ENCODE data around the gene ZNF618.
"Not testable (repeated sequence)": the region's sequence is repeated elsewhere in the genome, so short reads cannot be mapped to it uniquely, and the experiment has no call there.

Gene ZNF618

DNA sequence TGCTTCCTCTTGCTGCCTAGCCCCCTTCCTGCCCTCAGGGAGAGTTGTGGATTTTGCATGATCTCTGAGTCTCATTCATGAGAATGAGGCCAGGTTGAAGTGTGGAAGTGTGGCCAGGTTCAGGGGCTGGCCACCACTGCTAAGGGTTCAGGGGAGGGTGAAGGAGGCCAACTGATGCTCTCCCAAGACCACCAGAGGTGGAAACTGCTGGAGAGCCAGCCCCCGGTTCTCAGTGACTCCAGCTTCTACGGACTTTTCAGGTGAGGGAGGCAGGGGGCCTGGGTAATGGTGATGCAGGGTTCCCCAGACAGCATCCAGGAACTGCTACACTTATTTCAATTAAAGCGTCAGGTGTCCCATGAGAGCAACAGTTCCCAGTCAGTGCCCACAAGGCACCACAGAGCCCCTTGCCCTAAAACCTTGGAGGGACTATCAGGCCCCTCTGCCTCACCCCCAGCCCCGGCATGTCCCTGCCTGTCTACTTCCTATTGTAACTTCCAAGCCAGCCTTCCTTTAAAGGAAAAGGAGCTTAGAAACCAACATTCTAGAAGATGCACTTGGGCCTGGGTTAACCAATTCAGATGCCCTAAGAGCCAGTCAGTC, 151.9 kb downstream of the ZNF618 start:
- no peak for DNase-seq

DNA sequence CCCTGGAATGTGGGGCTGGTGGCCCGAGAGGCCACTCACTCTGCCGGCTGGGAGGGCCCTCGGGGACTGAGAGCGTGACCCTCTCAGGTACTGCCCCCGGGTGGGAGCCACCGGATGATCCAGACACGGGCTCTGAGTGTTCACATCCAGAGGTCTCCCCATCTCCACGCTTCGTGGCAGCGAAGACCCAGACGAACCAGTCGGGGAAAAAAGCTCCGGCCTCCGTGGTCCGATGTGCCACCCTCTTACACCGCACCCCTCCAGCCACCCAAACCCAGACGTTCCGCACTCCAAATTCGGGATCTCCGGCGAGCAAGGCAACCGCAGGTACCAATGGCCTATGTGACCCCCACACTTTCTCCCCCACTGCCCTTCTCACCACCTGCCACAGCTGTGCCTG, 152.5 kb downstream of the ZNF618 start:
- DNase-seq = no peak

DNA sequence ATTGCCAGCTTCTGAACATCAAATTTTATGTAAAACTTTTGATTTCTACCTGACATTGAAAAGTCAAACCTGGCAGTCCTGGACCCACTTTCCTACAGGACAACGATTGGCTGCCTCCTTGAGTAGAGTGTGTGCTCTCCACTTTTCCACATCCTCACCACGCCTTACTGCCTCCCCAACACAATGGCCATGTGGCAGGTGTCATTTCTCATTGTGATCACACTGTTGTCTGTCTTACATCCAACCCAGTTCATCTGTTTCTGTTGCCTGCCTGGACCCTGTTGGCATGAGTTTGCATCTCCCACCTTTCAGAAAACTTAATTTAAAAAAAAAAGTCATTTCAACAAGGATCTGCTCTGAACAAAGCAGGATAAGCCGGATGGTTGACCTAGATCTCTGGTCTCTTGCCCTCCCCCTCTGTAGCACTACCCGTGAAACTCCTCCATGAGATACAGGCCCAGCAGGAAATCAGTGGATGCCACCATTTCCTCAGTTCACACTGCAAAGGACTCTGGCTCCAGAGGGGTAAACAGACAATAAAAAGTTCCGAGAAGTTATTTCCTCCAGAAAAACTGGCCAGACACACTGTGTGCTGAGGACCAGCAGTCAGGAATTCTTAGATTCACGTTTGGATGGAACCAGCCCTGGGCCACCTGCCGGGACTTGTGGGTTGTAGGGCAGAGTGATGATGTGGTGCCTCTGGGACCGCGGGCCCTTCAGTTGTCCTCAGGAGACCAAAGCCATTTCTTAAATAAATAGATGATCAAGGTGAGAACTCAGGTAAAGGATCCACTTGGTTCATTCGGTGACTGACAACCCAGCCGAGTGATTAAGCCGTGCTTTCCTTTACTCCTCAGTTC, 153.4 kb downstream of the ZNF618 start:
- DNase-seq = no peak

DNA sequence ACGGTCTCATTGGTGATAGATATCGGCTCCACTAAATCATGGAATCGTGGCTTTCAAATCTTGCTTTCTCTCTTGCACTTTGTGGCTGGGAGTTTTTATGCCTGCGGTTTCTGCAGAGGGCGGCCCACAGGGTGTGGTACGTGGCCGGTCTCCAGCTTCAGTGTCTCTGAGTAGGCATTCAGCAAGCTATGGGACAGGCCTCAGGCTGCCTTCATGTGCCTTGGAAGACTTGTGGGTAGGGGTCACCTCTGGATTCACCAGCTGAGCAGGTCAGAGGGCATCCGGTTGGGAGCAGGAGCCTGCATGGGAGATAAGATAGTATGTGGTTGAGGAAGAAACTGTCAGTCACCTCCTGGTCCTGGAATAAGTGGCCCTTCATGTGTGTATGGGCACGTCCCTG, 154.3 kb downstream of the ZNF618 start:
- DNase-seq = no peak

DNA sequence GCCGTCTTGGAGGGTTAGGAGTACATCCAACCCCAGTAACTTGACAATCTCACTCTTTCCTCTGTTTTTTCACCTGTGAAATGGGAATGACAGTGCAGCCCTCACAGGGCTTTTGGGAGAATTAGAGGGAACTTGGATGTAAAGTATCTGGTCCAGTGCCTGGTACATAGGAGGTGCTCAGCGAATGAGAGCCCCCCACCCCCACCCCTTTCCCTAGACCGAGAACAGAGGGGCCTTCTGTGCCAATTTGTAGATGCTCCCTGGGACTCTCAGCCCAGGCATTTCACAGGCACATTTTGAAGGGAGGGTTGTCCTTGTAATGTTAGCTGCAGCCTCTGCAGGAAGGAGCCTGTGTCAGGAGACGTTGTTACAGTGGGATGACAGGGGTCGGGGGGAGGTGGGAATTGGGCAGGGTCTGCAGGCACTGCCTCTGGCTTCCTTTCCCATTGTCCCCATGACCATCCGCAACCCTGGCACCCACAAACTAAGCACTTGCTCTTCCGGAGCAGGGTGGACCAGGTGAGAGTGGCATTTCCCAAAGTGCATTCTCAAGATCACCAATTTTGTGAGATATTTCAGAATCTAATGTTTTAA, 155.0 kb downstream of the ZNF618 start:
- no peak for DNase-seq

DNA sequence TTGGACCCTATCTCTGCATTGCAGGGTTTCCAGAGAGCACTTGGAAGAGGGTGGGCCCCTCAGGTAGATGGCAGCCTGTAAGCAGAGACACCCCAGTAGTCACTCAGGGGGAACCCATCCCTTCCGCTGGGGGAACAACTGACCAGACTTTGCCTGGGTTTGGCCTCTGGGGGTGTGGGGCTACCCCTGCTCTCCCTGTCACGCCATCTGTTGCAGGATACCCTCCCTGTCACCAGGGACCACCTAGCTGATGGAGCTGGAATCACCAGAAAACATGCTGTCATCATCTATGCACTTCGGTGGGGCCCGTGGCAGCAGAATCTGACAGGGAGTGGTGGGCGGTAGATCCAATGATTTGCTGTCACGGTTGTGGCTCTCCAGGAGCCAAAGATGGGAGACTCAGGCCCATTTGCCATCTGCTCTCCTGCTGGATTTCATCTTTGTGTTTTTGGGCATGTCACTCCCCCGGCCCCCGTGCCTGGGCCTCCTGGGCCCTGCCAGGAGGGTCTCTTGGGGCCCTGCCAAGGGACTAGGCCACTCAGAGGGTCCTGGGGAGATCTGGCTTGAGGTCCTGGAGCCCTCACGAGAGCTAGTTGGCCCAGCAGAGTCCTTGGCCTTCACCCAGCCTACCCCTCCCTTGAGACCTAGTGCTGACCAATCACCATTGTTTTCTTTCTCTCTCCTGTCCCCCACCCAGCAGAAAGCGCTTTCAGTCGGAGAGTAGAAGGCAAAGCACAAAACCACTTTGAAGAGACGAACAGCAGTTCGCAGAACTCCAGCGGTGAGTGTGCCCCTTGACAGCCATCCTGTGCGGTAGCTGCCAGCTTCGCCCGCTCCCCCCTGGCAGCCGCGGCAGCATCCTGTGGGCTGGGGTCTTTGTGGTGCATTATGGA, 156.1 kb downstream of the ZNF618 start:
- no peak for DNase-seq

DNA sequence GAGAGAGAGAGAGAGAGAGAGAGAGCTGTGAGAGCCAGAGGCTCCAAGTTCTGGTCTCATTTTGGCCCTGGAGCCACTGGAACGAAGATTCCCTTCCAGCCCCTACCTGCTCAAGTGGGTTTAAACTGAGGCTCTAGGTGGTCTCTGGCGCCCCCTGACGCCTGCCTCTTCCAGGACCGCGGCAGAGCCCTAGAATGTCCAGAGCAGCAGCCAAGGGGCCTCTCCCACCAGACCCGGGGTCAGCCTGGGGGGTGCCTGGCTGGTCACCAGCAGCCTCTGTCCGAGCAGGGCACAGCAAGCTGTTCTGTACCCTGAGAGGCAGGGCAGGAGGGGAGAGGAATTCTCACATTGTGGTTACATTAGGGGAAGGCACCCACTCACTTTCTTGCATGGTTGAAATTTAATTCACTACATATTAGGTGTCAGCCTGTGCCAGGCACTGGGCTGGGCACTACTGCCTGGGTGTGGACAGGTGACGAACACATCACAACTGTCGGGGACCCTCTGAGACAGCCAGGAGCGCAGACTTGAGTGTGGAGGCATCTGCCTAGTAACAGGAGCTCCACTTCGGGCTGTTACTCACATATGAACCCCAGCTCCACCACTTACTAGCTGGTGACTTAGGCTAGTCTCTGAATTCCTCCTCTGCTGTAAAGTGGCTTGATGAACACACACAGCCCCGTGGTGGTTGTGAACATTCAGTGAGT, 157.4 kb downstream of the ZNF618 start:
- no peak for DNase-seq

DNA sequence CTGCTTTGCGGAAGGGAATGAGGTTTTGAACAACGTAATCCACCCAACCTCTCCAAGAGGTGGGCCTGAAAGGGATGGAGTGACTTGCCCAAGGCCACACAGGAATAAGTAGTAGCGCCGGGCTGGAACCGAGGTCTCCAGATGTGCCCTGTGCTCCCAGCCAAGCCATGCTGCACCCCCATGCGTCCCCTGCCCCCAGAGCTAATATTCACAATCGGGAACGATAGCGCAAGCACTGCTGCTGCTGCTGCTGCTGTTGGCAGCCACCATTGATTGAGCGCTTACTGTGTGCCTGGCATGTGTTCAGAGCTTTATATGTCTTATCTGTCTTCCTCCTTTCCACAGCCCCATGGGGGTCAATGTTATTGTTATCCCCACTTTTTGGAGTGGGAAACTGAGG, 158.1 kb downstream of the ZNF618 start:
- no peak for DNase-seq

DNA sequence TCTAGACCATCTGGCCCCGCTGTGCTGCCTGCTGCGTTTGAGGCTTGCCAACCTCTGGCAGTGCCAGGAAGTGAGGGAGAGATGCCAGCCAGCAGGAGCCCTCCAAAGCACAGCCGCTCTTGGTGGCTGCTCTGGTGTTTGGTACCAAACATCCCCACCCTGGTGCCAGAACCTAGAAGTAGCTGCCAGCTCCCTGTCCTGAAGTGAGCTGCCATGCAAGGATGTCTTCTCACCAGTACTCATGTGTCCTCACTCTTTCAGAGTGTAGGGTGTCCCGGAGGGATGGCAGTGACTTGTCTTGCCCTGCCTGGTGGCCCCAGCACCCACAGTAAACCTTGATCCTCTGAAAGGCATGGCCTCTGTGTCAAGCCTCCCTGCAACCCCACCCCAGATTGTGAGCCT, 158.6 kb downstream of the ZNF618 start:
- DNase-seq = no peak

DNA sequence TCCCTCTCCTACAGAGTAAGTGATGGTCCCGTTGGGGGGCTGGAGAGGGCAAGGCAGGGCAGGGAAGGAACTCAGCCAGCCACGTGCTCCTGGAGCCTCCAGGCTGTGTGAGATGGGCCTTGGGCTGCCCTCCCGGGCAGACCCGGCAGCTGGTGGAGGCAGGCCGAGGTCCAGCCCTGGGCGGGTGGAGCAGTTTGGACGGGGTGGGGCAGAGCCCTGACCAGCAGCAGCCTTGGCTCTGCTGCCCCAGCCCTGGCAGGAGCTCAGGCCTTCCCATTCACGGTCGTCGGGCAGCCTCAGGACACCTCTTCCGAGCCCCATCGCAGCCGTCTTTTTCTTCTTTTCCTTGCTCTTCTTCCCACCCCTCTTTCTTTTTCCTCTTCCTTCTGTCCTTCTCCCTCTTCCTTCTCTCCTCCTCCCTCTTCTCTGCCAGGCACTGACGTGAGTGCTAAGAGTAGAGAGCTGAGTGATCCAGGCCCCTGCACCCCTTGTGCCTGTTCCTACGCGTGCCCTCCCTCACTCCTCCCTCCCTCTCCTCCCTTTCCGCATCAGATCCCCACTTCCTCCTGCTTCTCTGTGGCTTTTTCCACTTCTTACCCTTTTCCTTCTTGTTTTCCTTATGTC, 159.2 kb downstream of the ZNF618 start:
- DNase-seq = no peak

DNA sequence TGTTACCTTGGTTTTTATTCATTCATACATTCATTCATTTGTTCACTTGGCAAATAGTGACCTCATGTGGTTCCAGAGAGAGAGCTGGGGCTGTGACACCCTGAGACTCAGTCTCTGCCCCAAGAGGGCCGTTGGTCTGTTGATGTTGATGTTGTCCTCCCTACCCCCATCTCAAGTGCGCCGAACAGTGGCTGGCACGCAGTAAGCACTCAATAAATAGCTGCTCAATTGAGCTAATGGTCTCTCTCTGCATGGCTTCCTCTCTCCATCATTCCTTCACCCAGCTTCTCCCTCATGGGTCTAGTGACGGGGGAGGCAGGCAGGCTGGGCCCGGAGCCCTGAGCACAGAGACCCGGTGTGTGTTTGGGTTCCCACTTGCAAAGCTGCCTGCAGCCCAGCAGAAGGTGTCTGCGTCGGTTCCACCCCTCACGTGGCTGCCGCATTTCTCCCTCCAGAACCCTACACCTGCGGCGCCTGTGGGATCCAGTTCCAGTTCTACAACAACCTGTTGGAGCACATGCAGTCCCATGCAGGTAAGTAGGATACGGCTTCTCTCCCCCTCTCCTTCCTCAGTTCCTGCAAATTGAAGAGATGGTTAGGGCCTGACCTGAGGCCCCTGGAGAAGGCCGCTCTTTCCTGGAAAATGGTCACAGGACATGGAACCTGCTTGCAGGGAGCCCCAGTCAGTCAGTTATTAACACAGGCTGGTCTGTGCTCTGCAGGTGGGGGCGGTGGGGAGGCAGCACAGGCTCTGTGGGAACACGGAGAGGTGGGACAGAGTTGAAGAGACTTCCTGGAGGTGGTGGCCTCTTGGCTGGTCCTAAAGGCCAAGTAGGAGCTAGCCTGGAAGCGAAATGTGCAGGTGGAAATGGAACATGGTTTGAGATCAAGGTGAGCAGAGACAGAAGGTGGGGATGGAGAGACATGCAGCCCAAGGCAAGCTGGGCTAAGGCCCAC, 160.0 kb downstream of the ZNF618 start:
- DNase-seq = no peak

DNA sequence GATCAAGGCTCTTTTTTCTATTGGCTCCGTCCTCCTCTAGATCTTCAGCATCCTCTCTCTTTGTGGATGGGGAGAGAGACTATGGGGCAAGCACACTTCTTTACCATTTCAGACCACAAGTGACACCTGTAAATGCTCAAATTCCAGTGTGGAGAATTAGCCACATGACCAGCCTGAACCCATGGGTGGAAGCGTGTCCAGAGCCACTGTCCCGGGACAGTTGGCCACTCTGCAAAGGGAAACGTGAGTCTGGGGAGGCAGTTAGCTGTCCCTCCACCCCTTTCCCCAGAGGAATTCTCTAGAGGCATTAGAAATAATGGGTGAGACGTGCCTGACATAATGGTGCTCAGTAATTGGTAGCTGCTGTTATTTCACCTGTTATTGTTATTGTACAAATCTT, 161.1 kb downstream of the ZNF618 start:
- no peak for DNase-seq

DNA sequence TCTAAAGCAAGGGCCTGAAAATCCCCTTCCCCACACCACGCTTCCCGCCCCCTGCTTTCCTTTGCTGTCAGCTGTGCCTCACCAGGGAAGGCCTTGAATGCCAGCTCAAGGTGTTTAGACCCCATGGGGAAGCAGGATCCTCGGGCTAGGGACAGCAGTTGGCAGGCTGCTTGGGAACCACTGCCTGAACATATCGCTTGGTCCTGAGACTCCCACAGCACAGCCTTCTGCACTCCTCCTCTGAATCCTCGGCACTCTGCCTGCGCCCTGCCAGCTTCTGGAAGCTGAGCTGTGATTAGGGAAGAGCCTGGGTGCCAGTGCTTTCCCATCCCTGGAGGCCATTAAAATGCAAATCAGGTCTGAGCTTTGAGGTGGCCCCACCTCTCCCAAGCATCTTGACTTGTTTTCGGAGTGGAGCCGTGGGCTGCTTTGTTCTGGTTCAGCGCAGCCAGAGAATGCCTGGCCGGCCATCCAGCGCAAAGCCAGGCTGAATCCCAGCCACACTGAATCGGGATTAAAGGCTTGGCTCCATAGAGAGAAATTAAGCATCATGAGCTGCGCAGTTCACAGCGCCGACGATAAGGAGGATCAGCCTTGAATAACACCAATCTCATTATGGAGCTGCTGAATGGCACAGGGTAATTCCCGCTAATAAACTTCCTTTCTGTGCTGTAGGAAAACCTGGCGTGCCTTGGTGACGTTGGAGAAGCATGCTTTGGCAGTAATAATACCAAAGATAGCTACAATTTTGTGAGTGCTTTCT, 162.0 kb downstream of the ZNF618 start:
- no peak for DNase-seq

DNA sequence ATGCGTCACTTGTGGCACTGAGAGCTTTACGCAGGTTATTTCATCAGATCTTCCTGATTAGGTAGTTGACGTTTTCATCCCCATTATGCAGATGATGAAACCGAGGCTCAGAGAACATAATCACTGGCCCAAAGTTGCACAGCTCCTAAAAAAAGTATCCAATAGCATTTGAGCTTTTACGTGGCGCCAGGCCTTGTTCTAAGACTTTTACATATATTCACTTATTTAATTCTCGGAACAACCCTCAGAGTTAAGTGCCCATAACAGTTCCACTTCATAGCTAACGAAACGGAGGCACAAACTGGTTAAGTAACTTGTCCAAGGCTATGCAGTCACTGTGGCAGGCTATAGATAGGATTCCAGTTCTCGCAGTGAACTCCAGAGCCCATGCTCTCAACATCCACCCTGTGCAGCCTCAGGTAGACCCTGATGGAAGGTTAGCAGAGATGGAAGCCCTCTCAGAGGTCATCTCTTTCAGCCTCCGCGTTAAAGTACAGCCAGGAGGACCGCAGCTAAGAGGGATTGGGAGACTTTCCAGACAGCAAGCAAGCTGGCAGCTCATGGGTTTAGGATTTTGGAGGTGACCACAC, 162.7 kb downstream of the ZNF618 start:
- no peak for DNase-seq

DNA sequence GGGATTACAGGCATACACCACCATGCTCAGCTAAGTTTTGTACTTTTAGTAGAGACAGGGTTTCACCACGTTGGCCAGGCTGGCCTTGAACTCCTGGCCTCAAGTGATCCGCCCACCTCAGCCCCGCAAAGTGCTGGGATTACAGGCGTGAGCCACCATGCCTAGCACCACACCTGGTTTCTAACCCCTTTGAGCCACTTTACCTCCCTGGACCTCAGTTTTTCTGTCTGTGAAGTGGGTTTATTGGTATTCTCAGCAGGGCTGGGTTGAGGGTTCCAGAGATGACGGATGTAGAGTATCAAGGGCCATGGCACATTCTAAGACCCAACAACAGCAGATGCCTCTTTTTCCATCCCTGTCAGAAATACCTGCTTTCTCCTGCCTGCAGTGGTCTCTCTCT, 163.4 kb downstream of the ZNF618 start:
- DNase-seq = no peak

DNA sequence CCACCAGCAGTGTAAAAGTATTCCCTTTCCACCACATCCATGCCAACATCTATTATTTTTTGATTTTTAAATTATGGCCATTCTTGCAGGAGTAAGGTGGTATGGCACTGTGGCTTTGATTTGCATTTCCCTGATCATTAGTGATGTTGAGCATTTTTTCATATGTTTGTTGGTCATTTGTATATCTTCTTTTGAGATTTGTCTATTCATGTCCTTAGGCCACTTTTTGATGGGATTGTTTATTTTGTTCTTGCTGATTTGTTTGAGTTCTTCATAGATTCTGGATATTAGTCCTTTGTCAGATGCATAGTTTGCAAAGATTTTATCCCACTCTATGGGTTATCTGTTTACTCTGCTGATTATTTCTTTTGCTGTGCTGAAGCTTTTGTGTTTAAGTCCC, 167.6 kb downstream of the ZNF618 start:
- not testable (repeated sequence) for DNase-seq

DNA sequence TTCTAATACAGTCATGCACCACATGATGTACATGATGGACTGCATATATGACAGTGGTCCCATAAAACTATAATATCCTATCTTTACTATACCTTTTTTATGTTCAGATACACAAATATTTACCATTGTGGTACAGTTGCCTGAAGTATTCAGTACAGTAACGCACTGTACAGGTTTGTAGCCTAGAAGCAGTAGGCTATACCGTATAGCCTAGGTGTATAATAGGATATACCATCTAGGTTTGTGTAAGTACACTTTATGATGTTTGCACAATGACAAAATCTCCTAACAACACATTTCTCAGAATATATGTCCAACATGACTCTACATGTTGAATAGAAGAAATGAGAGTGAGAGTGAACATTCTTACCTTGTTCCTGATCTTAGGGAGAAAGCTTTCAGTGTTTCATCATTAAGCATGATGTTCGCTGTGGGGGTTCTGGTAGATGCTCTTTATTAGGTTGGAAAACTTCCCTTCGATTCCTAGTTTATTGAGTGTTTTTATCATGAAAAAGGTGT, 170.2 kb downstream of the ZNF618 start:
- DNase-seq = no peak

DNA sequence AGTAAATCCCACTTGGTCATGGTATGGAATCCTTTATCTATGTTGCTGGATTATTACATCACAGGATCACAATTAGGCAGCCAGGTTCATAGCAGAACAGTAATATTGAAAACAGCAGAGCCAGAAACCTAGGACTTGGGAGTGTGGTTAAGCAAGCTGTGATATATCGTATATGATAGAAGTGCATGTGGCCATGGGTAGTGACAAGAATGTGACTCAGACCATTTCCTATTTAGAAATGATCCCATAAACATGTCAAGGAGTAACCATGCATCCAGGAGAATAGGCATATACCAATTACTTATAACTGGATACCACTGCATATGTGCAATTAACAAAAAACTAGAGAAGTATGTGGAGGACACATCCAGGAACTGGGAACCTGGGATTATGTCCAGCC, 170.8 kb downstream of the ZNF618 start:
- no peak for DNase-seq

DNA sequence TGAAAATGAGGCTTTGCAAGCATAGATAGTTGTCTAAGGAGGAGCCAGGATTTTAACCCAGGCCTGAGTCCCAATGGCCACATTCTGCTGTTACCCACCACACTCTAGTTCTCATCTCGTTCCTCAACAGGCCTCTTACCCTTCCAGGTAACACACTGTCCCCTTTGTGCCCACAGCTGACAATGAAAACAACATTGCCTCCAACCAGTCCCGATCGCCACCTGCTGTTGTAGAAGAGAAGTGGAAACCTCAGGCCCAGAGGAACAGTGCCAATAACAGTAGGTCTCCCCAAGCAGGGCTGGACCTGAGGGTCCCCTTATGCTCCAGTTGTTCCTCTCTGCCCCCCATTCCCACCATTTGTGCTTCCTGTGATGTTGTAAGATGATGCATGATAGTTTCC, 171.6 kb downstream of the ZNF618 start:
- DNase-seq = no peak
